VCaP (cell line): ENCODE results near the gene TLX2.

Source experiments
- H3K27ac ChIP-seq: fragments of 450-650 bp; 2 replicates; pipeline ENCODE4 v1.5.1; 2017
- CTCF ChIP-seq: fragments of 450-650 bp; conservative IDR thresholded peaks from 2 replicates; pipeline ENCODE4 v1.5.1; 2017; ENCODE audit warnings: mild to moderate bottlenecking, moderate library complexity

Gene TLX2

GRCh38 chr2:74511104-74511989, 2.9 kb upstream of the TLX2 start:
- no peak for TF ChIP-seq CTCF
- no peak overlapping the region for H3K27ac ChIP-seq

- no peak overlapping the region for H3K27ac ChIP-seq
- TF ChIP-seq CTCF, result no peak
Measured at GRCh38 chr2:74512744-74513604, 1.3 kb upstream of the TLX2 start.

- no peak overlapping the region for H3K27ac ChIP-seq
- no peak for TF ChIP-seq CTCF
Measured at GRCh38 chr2:74513605-74514367, 464 bp upstream of the TLX2 start.

- H3K27ac ChIP-seq, result no peak overlapping the region
- TF ChIP-seq CTCF, result no peak
Measured at GRCh38 chr2:74515271-74515980, 1.2 kb downstream of the TLX2 start.

GRCh38 chr2:74515981-74516633, 1.9 kb downstream of the TLX2 start:
- TF ChIP-seq CTCF, result no peak
- no peak overlapping the region for H3K27ac ChIP-seq

- no peak for TF ChIP-seq CTCF
- H3K27ac ChIP-seq, result no peak overlapping the region
Measured at GRCh38 chr2:74516650-74517049, 2.4 kb downstream of the TLX2 start.
